ENCODE results near the gene ZNF622.

- no peak for TF ChIP-seq CTCF (conservative IDR thresholded peaks at IDR 0.05)
- TF ChIP-seq EZH2 (IDR thresholded peaks at IDR 0.05; ENCODE audit: low read depth): no peak
Observed at GRCh38 chr5:16411741-16412455, 53.7 kb downstream of the ZNF622 start.

Measured in PC-9 (cell line).